NCI-H226 (cell line): Measurements from ENCODE around the gene PASK.

Experiments
- DNase-seq: peaks from one replicate; pipeline ENCODE4 v3.0.0-alpha.2; 2015

Gene PASK

DNA sequence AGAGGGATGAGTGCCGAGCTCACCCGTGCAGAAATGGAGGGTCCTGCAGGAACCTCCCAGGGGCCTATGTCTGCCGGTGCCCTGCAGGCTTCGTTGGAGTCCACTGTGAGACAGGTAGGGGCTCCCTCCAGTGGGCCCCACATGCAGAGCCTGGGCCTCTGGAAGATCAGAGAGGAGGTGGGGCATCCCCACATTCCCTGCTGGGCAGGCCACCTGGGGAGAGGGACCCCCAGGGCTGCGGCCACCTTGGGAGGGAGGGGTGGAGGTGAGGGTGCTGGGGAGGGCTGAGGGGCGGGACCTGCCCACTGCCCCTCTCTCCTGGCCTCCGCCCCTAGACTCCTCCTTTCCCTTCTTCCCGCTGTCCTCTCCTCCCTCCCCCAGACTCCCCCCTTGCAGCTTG lies 85.7 kb downstream of the PASK start:
- no peak for DNase-seq

DNA sequence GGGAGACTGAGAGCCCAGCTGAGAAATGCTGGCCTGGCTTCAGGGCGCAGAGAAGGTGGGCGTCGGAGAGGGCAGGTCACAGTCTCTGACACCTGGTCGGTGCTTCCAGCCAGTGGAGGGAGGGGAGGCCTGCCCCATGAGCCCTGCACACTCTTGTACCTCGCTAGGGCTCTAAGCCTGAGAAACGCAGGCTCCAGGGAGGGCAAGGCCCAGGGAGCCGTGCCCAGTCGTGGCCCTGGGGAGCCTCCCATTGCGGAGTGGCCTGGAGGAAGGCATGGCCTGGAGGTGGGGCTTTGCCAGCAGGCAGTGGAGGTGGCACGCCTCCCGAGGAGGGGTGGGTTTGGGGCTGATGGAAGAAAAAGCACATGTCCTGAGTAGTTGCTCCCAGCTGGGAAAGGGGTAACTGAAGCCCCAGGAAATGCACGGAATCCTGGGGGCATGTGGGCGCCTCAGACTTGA lies 86.2 kb downstream of the PASK start:
- DNase-seq = no peak

DNA sequence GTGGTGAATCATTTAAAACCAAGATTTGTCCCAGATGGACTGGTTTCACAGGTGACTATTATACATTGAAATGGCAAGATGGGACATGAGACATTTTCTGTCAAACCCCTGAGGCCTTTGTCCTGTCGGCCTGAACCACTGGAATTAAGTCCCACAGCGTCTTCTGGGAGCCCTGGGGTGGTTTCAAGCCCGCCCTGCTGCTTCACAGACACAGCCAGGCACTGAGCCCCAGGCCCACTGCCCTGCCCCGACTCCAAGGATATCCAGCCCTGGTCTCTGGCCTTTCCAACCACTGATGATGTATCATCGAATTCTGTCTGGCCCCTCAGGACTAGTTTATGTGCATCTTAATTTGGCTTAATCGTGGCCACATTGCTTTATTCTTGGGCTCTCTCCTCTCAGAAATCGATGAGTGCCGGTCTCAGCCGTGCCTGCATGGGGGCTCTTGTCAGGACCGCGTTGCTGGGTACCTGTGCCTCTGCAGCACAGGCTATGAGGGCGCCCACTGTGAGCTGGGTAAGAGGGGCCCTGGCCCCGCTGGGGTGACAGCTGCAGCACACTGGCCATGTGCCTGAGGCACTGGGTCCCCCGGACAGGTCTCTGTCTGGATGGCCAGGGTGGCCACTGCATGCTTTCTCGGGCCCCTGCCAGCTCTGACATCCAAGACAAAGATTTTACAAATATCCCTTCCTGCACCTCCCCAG lies 86.7 kb downstream of the PASK start:
- DNase-seq = no peak

DNA sequence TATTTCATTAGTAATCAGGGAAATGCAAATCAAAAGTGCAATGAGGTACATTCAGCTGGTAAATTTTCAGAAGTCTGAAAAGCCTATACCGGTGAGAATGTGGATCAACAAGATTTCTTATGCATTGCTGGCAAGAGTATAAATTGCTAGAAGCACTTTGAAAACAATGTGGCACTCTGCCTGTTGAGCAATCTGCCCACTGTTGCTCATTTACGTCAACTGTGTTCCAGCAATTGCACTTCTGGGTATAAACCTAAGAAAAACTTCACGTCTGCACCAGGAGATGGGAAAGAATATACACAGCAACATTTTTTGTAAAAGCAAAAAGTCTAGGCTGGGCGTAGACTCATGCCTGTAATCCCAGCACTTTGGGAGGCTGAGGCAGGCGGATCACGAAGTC lies 88.0 kb downstream of the PASK start:
- DNase-seq = no peak
